Skin epidermis (tissue), 12 donors: ENCODE measurements around the gene GNAI1.

ENCODE experiments used
- H3K27ac ChIP-seq, 21 experiments: fragments of 200-600 bp; sonication (generic) in 11 of 21; one replicate each; pipeline ENCODE4 v1.5.0; 2020; ENCODE audit warnings: mild to moderate bottlenecking in 3 of 21, inconsistent platforms in 2 of 21, moderate library complexity in 2 of 21
- H3K4me3 ChIP-seq, 7 experiments: fragments of 200-600 bp; sonication (generic) in 2 of 7; one replicate each; pipeline ENCODE4 v1.5.0; 2020; ENCODE audit warnings: inconsistent platforms in 2 of 7, mild to moderate bottlenecking in 2 of 7, moderate library complexity in 1 of 7

GNAI1 gene

GRCh38 chr7:80240265-80241025 is 105.8 kb downstream of the GNAI1 start:
- H3K27ac ChIP-seq: no peak overlapping the region
- no peak overlapping the region for H3K4me3 ChIP-seq

- Histone ChIP-seq H3K4me3 (no peak overlapping the region), H3K27ac (no peak overlapping the region)
Measured at GRCh38 chr7:80241671-80242070, 107.0 kb downstream of the GNAI1 start.

GRCh38 chr7:80243425-80243824 is 108.8 kb downstream of the GNAI1 start:
- no peak overlapping the region for H3K27ac ChIP-seq
- no peak overlapping the region for H3K4me3 ChIP-seq

GRCh38 chr7:80244206-80244916 is 109.7 kb downstream of the GNAI1 start:
- H3K27ac ChIP-seq: peak overlapping the region in 1 of 21 experiments; percentile 6
- H3K4me3 ChIP-seq: no peak overlapping the region

- Histone ChIP-seq H3K4me3 (no peak overlapping the region), H3K27ac (no peak overlapping the region)
Measured at GRCh38 chr7:80247144-80247543, 112.5 kb downstream of the GNAI1 start.

- H3K27ac ChIP-seq: no peak overlapping the region
- no peak overlapping the region for H3K4me3 ChIP-seq
Measured at GRCh38 chr7:80247891-80248290, 113.3 kb downstream of the GNAI1 start.

- H3K4me3 ChIP-seq: no peak overlapping the region
- H3K27ac ChIP-seq: no peak overlapping the region
Measured at GRCh38 chr7:80249184-80249583, 114.6 kb downstream of the GNAI1 start.

GRCh38 chr7:80249619-80250295 is 115.1 kb downstream of the GNAI1 start:
- Histone ChIP-seq H3K4me3 (no peak overlapping the region), H3K27ac (no peak overlapping the region)

GRCh38 chr7:80253237-80253636 is 118.6 kb downstream of the GNAI1 start:
- Histone ChIP-seq H3K27ac (no peak overlapping the region), H3K4me3 (no peak overlapping the region)

- H3K4me3 ChIP-seq: no peak overlapping the region
- H3K27ac ChIP-seq: no peak overlapping the region
Measured at GRCh38 chr7:80253653-80254052, 119.0 kb downstream of the GNAI1 start.

GRCh38 chr7:80255656-80256055 is 121.0 kb downstream of the GNAI1 start:
- Histone ChIP-seq H3K27ac (peak overlapping the region in 2 of 21 experiments; percentile 35 to 63), H3K4me3 (no peak overlapping the region)

- no peak overlapping the region for H3K27ac ChIP-seq
- H3K4me3 ChIP-seq: no peak overlapping the region
Measured at GRCh38 chr7:80257756-80258155, 123.1 kb downstream of the GNAI1 start.

- no peak overlapping the region for H3K4me3 ChIP-seq
- no peak overlapping the region for H3K27ac ChIP-seq
Measured at GRCh38 chr7:80260606-80261005, 126.0 kb downstream of the GNAI1 start.

- H3K27ac ChIP-seq: peak overlapping the region in 1 of 21 experiments; percentile 20
- H3K4me3 ChIP-seq: no peak overlapping the region
Measured at GRCh38 chr7:80263333-80263732, 128.7 kb downstream of the GNAI1 start.

GRCh38 chr7:80263821-80264220 is 129.2 kb downstream of the GNAI1 start:
- Histone ChIP-seq H3K27ac (no peak overlapping the region), H3K4me3 (no peak overlapping the region)

- H3K27ac ChIP-seq: no peak overlapping the region
- no peak overlapping the region for H3K4me3 ChIP-seq
Measured at GRCh38 chr7:80264769-80265495, 130.3 kb downstream of the GNAI1 start.

GRCh38 chr7:80272560-80273239 is 138.1 kb downstream of the GNAI1 start:
- peak overlapping the region in 1 of 21 experiments; percentile 10 for H3K27ac ChIP-seq
- no peak overlapping the region for H3K4me3 ChIP-seq

- H3K4me3 ChIP-seq: no peak overlapping the region
- H3K27ac ChIP-seq: no peak overlapping the region
Measured at GRCh38 chr7:80273327-80273726, 138.7 kb downstream of the GNAI1 start.

- Histone ChIP-seq H3K4me3 (no peak overlapping the region), H3K27ac (no peak overlapping the region)
Measured at GRCh38 chr7:80275192-80275605, 140.6 kb downstream of the GNAI1 start.
